Small intestine (tissue), 7 donors: ENCODE measurements around the gene ANO4. TPM values are rescaled to one million over a fixed set of nuclear protein-coding genes. Genes with fewer than 3 reads are reported as not detected.

Source experiments
- DNase-seq, 2 donors: peaks; one replicate each; pipeline versions ENCODE4 v3.0.0 to v3.0.0-alpha.2; 2013
- FAIRE-seq: peaks from 2 replicates; lab custom pipeline; 2012; peaks lifted over from hg19 to GRCh38; lab: Jason Lieb, UNC
- H3K27ac ChIP-seq, 3 donors: one replicate each; pipeline ENCODE4 v1.5.1; 2013; ENCODE audit warnings: low read length in 2 of 3, mild to moderate bottlenecking in 2 of 3, control low read depth in 1 of 3, inconsistent platforms in 1 of 3, low read depth in 1 of 3, moderate library complexity in 1 of 3
- H3K27me3 ChIP-seq, 3 donors: one replicate each; pipeline ENCODE4 v1.6.1; 2013; ENCODE audit warnings: low read length in 3 of 3, inconsistent platforms in 1 of 3; ENCODE audit not compliant: control insufficient read depth in 3 of 3, insufficient read depth in 3 of 3
- H3K36me3 ChIP-seq, 3 donors: one replicate each; pipeline ENCODE4 v1.6.1; 2013; ENCODE audit warnings: low read length in 3 of 3, inconsistent platforms in 1 of 3, low read depth in 1 of 3, mild to moderate bottlenecking in 1 of 3, moderate library complexity in 1 of 3; ENCODE audit not compliant: control insufficient read depth in 3 of 3, insufficient read depth in 2 of 3
- H3K4me1 ChIP-seq, 3 donors: one replicate each; pipeline ENCODE4 v1.6.1; 2013; ENCODE audit warnings: low read length in 2 of 3, inconsistent platforms in 1 of 3, low read depth in 1 of 3, mild to moderate bottlenecking in 1 of 3, moderate library complexity in 1 of 3; ENCODE audit not compliant: control insufficient read depth in 3 of 3, insufficient read depth in 2 of 3
- H3K4me3 ChIP-seq, 3 donors: one replicate each; pipeline ENCODE4 v1.5.1; 2013; ENCODE audit warnings: low read length in 3 of 3, control low read depth in 1 of 3, inconsistent platforms in 1 of 3, low read depth in 1 of 3, mild to moderate bottlenecking in 1 of 3, moderate library complexity in 1 of 3
- H3K9me3 ChIP-seq, 2 donors: one replicate each; pipeline ENCODE4 v1.6.1; 2013; ENCODE audit warnings: low read depth in 1 of 2, low read length in 1 of 2; ENCODE audit not compliant: control insufficient read depth in 2 of 2, insufficient read depth in 1 of 2
- WGBS, 3 donors: extraction: QIAGEN DNeasy Blood & Tissue Kit; methylation state at CpG; one replicate each; pipeline ENCODE4 v1.1.7; 2013; 5-methylcytosine and 5-hydroxymethylcytosine counted together
- polyA plus RNA-seq, 4 donors: library from polyadenylated mRNA; stranded (reverse) in 3 of 4; unstranded in 1 of 4; fragments of 200-250 nt in 3 of 4; fragments of 120-200 nt in 1 of 4; gene quantifications; one replicate each; pipeline versions ENCODE4 v1.2.1 to v1.2.3, GENCODE V29; 2013
- donor health status: healthy with polysubstance abuse.
- donor health status: control.
- donor health status: control.
- donor health status: Bipolar disorder and iron deficiency.
- donor health status: healthy.

ANO4 gene
- polyA plus RNA-seq, 4 donors: 0.03 to 2.1 (median 0.54) TPM; not detected in 1

- FAIRE-seq: no peak
- 59 to 71% (median 63%) methylated on average over 5 of the region's 5 CpGs for WGBS, 3 donors
Measured at GRCh38 chr12:100942984-100943749, 148.6 kb downstream of the ANO4 start.

DNA sequence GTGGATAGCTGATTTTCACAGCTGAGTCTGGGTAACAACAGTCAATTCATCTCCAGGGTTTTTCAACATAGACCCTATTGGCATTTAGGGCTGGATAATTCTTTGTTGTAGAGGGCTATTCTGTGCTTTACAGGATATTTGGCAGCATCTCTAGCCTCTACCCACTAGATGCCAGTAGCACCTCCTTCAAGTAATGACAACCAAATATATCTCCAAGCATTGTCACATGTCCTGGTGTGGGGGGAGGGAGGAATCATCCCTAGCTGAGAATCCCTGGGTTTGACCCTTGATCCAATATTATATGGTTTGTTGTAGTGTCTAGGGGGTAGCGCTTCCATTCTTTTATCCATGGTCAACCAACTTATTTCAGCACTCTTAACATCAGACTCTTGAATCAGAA is 157.2 kb downstream of the ANO4 start:
- no peaks in the 10 kb centered on the region for H3K9me3 ChIP-seq
- 92 to 95% (median 93%) methylated on average over 1 of the region's 1 CpG for whole genome bisulfite sequencing, 3 donors
- H3K4me1 ChIP-seq: peaks cover 0 to 4% (median 0%) of the 10 kb centered on the region in 3 donors
- H3K27me3 ChIP-seq: no peaks in the 10 kb centered on the region
- H3K27ac ChIP-seq: no peak overlapping the region
- DNase-seq (peak in 1 of 2 donors; percentile 17), FAIRE-seq (no peak)
- no peak overlapping the region for H3K4me3 ChIP-seq
- H3K36me3 ChIP-seq: no peaks in the 10 kb centered on the region

More at GRCh38 chr12:100942984-100943749, 148.6 kb downstream of the ANO4 start:
- Histone ChIP-seq H3K27ac (no peak overlapping the region), H3K4me3 (no peak overlapping the region), H3K27me3 (no peaks in the 10 kb centered on the region), H3K9me3 (no peaks in the 10 kb centered on the region), H3K36me3 (no peaks in the 10 kb centered on the region), H3K4me1 (no peaks in the 10 kb centered on the region)
- DNase-seq: no peak

- FAIRE-seq (no peak), DNase-seq (no peak)
- Histone ChIP-seq H3K9me3 (no peaks in the 10 kb centered on the region), H3K36me3 (no peaks in the 10 kb centered on the region), H3K27me3 (no peaks in the 10 kb centered on the region), H3K27ac (no peak overlapping the region), H3K4me3 (no peak overlapping the region), H3K4me1 (peaks cover 0 to 4% (median 0%) of the 10 kb centered on the region in 3 donors)
Measured at GRCh38 chr12:100953217-100953616, 158.6 kb downstream of the ANO4 start.

DNA sequence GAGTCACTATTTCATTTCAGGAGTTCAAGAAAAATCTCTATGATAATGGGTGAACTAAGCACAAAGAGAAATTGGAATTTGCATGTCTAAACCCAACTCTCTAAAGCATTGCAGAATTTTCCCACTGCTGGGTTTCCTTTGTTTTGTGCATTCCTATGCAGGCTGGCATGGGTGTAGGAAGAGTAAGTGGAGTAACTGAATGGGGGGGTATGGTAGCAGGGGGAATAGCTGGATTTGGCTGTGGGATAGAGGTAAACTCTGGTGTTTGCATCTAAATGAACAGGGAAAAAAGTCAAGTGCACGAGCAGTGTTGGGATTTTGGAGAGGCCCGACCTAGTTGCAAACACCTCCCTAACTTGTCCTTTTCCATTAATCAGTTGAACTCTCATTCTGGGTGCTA is 159.1 kb downstream of the ANO4 start:
- no peak for FAIRE-seq
- H3K9me3 ChIP-seq: no peaks in the 10 kb centered on the region
- no peak overlapping the region for H3K4me3 ChIP-seq
- H3K4me1 ChIP-seq: peaks cover 0 to 4% (median 0%) of the 10 kb centered on the region in 3 donors
- DNase-seq: no peak
- no peaks in the 10 kb centered on the region for H3K27me3 ChIP-seq
- no peak overlapping the region for H3K27ac ChIP-seq
- H3K36me3 ChIP-seq: no peaks in the 10 kb centered on the region
- WGBS, 3 donors: 65 to 89% (median 87%) methylated on average over 2 of the region's 2 CpGs

GRCh38 chr12:100954118-100954517 is 159.5 kb downstream of the ANO4 start:
- Histone ChIP-seq H3K9me3 (no peaks in the 10 kb centered on the region), H3K36me3 (no peaks in the 10 kb centered on the region), H3K27ac (no peak overlapping the region), H3K27me3 (no peaks in the 10 kb centered on the region), H3K4me3 (no peak overlapping the region), H3K4me1 (peaks cover 0 to 4% (median 0%) of the 10 kb centered on the region in 3 donors)
- WGBS, 3 donors: 86 to 100% (median 92%) methylated on average over 3 of the region's 3 CpGs
- FAIRE-seq (no peak), DNase-seq (no peak)

DNA sequence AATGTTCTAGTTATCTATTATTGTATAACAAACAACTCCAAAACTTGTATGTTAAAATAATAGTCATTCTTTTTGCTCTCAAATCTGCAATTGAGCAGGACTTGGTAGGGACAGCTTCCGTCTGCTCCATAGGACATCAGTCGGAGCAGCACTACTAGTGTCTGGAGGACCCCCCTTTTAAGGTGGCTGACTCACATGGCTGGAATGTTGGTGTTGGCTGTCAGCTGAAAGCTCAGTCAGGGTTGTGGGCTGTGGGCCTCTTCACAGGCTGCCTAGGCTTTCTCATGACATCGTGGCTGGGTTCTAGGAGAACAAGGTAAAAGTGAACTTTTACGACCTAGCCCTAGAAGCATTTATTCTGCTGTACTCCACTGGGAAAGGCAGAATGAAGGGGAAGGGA is 160.6 kb downstream of the ANO4 start:
- H3K27ac ChIP-seq: no peak overlapping the region

GRCh38 chr12:100956311-100956852 is 161.8 kb downstream of the ANO4 start:
- peak; percentile 14 to 43 for DNase-seq
- H3K27ac ChIP-seq: peak overlapping the region in 1 of 3 donors; percentile 8
- FAIRE-seq: no peak
- H3K4me1 ChIP-seq: peaks cover 0 to 7% (median 0%) of the 10 kb centered on the region in 3 donors
- no peaks in the 10 kb centered on the region for H3K9me3 ChIP-seq
- H3K4me3 ChIP-seq: no peak overlapping the region
- 9 to 55% (median 25%) methylated on average over 5 of the region's 5 CpGs for WGBS, 3 donors
- no peaks in the 10 kb centered on the region for H3K27me3 ChIP-seq
- H3K36me3 ChIP-seq: no peaks in the 10 kb centered on the region

More for the DNA sequence above, 160.6 kb downstream of the ANO4 start:
- no peaks in the 10 kb centered on the region for H3K36me3 ChIP-seq
- H3K4me1 ChIP-seq: peaks cover 0 to 7% (median 0%) of the 10 kb centered on the region in 3 donors
- H3K27me3 ChIP-seq: no peaks in the 10 kb centered on the region
- 69 to 79% (median 75%) methylated on average over 4 of the region's 4 CpGs for WGBS, 3 donors
- FAIRE-seq (no peak), DNase-seq (no peak)
- H3K9me3 ChIP-seq: no peaks in the 10 kb centered on the region
- no peak overlapping the region for H3K4me3 ChIP-seq

GRCh38 chr12:100959481-100959880 is 164.9 kb downstream of the ANO4 start:
- no peak overlapping the region for H3K27ac ChIP-seq
- no peaks in the 10 kb centered on the region for H3K36me3 ChIP-seq
- no peaks in the 10 kb centered on the region for H3K27me3 ChIP-seq
- no peak overlapping the region for H3K4me3 ChIP-seq
- FAIRE-seq: no peak
- peaks cover 0 to 9% (median 3%) of the 10 kb centered on the region in 3 donors for H3K4me1 ChIP-seq
- DNase-seq: peak; percentile 32 to 63
- H3K9me3 ChIP-seq: no peaks in the 10 kb centered on the region
- WGBS, 3 donors: 0 to 31% (median 6%) methylated on average over 1 of the region's 1 CpG
